Measurements from ENCODE around the gene TOMM20.
"Not testable (repeated sequence)": the region's sequence is repeated elsewhere in the genome, so short reads cannot be mapped to it uniquely, and the experiment has no call there.

Gene TOMM20

DNA sequence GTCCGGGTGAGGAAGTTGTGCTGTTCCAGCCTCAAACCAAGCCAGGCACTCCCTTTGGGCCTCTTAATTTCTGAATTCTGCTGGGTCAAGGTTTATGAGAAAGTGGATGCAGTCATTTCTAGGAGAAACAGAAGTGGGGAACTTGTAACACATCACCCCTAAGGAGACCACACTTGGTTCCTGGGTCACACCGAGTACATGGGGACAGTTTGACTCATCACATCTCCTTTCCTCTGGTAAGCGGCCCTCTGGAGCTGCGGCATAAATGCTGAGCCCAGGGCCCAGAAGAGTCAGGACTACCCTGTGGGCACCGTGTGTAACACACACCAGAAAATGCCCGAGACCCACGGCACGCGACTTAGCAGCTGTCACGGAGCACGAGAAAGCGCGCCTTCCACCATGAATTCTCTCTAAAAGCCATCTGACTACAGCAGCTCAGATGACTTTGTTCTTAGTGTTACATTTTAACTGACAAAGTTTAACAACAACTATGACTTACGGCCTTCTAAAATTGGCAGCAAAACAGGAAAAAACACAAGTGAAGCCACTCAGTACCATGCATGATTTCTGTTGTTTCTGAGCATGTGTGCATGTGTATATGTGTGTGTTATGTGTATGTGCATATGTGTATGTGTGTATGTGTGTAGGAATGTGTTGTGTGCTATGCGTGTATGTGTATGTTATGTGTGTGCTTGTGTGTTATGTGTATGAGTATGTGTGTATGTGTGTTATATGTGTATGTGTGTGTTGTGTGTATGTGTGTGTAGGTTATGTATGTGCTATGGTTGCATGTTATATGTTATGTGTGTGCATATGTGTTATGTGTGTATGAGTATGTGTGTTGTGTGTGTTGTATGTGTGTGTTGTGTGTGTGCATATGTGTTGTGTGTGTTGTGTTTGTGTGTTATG lies 50.8 kb downstream of the TOMM20 start:
- DNase-seq, result no peak

DNA sequence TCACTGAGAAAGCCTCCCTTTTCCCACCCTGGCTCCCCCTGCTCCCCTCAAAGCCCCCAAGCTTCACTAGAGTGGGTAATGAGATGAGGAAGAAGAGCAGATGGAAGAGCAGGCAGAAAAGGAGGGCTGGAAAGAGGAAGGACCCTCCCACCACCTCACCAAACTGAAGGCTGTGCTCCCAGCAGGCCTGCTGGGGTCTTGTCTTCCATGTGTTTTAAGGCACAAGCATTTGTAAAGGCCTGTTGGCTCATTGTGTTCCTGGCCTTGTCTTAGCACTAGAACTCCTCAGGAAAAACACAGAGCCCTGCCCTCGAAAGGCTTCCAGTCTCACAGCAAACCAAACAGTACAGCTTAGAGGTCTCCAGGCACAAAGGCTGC lies 51.5 kb downstream of the TOMM20 start:
- no peak for DNase-seq

DNA sequence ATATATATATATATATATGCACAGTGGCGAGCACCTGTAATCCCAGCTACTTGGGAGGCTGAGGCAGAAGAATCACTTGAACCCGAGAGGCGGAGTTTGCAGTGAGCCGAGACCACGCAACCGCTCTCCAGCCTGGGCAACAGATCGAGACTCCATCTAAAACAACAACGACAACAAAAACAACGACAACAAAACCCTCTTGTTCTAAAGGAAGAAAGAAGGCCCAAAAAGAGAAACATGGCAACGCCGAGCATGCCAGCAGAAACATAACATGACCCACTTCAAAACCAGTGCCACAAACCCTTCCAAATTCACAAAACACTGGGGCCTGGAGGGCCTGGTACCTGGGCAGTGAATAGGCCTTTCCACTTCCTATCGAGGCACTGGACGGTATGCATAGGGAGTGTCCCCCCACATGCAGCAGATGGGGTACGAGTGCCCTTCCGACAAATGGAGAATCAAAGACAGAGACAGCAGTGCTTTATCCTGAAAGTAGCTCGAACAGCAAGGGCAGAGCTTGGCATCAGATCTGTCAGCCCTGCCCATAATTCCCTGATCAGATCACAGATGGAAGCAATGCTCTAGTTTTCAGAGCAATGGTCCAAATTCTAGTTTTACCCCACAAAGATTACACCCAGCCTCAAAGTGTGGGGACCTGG lies 52.0 kb downstream of the TOMM20 start:
- no peak for DNase-seq

DNA sequence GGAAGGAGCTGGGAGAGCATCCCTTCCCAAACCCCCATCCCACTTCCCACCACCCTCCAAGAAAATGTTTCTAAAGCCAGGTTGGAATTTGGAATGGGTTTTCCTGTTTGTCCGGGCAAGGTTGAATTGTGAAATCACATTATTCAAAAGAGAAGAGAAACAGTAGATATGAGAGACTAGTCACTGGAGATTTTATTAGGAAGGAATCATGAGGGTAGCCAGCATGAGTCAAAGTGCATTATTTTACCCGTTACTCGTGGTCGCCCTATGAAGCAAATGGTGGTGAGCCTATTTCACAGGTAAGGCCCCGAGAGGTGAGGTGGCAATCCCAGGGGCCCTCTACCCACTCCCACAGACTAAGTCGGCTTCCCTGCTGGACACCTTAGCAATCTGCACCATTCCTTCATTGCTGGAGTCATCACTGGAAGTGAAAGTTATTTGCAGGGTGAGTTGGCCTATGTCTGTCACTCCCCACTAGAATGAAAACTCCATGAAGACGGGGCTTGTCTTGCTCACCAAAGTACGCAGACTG lies 52.8 kb downstream of the TOMM20 start:
- no peak for DNase-seq

DNA sequence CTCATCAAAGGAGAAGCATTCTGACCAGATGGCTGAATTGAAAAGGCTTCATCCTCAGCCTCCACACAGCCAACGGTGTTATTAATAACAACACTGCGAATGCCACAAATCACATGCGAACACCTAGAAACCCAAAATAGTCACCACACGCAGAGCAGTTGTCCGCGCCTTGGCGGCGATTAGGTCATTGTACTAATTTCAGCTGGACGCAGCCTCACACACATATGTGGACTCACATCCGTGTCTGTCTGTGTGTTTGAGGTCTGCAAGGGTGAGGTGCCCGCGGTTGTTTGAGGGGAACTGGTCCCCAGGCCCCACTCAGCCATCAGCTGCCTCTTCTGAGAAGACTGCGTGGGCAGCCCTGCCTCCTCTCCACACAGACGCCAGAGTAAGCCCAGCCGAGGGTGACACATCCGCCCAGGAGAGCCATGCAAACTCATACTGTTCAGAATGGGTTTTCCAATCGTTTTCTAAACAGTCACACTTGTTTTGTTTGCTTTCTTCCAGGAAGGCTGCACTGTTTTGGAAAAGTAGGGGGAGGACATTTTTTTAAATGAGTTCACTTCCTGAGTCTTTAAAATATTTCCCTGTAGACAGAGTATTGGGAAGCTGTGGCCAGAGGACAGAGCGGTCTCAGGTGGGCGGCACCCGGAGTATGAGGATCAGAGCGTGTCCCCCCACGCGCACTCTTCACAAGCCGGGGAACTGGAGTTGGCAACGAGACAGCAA lies 53.4 kb downstream of the TOMM20 start:
- DNase-seq, result no peak

DNA sequence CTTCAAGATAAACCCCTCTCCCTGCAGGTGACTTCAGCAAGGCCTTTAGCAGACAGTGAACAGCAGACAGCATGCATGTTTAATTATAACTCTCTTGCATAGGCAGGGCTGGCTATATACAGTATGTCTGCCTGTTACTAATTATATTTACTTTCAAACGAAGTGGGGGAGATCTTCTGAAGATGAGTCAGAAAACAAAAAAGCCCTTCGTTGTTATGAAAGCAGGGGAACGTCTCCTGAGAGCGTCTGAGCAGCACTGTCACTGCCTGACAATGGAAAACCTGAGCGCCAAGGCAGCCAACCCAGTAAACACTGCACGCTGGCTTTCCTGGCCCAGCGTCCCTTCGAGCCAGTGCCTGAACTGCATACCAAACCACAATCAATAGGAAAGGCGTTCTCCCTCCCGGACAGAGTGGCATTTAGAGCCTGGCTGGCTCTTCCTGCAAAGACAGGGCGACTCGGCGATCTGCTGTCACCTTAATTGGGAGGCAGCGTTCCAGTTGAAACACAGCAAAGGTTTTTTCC lies 54.1 kb downstream of the TOMM20 start:
- peak; percentile 75 for DNase-seq

DNA sequence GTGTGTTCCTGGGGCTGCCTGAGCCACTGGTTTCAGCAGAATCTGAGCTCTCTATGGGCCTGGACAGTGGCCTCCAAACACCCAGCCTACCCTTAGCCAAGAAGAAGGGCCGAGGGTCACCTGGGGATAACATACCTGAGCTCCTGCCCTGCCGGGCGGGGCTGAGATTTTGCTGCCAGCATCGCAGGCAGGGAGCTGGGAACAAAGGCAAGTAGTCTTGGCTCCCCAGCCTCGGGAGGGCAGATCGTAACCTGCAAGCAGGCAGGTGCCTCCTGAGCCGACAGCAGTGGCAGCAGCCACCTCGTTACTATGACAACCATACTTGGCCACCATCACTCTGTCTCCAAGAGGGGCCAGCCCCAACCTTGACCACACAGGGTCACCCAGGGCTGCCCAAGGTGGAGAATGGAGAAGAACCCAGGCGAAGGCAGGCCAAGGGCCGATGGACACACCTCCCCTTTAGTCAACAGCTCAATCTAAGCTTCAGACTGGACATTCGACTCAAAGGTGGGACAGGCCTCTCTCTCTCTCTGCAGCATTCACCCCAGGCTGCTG lies 54.6 kb downstream of the TOMM20 start:
- no peak for DNase-seq

DNA sequence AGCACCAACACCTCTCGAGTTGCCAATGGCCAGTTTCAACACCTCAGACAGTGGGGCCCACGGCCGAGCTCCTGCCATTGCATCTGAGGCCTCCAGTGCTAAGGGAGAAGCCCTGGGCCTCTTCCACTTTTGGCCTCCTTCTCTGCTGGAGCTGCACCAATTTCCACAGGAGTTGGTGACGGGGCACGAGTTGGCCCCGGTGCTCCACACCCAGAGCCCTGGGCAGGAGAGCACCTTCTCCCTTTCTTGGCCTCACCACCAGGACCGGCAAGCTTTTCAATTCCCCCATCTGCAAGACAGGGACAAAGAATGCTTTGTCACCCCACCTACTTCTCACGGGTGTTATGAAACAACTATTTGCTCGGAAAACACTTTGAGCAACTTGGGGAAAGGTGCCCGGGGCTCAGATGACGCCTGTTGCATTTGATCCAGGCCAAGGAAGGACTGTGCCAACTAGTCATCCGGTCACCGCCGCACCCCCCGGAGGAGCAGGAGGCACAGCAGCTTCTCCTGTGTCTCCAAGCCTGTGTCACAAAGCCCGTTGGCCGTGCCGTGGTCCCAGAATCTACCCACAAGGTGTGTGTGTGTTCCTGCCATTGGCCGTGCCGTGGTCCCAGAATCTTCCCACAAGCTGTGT lies 55.2 kb downstream of the TOMM20 start:
- DNase-seq, result no peak

DNA sequence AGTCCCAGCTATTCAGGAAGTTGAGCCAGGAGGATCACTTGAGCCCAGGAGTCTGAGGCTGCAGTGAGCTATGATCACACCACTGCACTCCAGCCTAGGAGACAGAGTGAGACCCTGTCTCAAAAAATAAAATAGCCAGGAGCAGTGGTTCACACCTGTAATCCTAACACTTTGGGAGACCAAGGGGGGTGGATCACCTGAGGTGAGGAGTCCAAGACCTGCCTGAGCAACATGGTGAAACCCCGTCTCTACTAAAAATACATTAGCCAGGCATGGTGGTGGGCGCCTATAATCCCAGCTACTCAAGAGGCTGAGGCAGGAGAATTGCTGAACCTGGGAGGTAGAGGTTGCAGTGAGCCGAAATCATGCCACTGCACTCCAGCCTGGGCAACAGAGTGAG lies 56.1 kb downstream of the TOMM20 start:
- DNase-seq, result not testable (repeated sequence)

DNA sequence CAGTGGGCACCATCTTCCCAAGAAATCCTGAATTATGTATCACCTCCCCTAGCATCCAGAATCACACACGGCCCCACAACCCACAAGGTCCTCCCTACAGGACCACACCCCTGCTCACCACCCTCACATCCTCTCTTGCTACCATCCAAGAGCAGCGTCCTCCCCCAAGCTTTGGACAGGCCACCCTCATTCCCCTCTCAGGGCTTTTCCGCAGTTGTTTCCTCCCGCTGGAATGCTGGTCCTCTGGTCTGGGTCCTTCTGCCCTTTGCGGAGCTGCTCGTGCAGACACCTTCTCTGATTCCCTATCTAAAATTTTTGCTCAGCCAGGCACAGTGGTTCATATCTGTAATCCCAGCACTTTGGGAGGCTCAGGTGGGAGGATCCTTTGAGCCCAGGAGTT lies 56.5 kb downstream of the TOMM20 start:
- DNase-seq, result no peak

DNA sequence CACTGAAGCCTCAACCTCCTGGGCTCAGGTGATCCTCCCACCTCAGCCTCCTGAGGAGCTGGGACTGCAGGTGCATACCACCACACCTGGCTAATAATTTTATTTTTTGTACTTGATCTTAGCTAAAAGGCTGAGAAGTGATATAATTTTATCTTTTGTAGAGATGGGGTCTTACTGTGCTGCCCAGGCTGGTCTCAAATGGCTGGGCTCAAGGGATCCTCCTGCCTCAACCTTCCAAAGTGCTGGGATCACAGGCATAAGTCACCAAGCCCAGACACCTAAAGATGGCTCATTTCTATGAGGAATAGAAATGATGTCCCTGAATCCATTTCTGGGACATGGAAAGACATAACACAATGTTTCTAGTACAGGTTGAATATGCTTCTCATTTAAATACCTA lies 57.8 kb downstream of the TOMM20 start:
- DNase-seq, result no peak

DNA sequence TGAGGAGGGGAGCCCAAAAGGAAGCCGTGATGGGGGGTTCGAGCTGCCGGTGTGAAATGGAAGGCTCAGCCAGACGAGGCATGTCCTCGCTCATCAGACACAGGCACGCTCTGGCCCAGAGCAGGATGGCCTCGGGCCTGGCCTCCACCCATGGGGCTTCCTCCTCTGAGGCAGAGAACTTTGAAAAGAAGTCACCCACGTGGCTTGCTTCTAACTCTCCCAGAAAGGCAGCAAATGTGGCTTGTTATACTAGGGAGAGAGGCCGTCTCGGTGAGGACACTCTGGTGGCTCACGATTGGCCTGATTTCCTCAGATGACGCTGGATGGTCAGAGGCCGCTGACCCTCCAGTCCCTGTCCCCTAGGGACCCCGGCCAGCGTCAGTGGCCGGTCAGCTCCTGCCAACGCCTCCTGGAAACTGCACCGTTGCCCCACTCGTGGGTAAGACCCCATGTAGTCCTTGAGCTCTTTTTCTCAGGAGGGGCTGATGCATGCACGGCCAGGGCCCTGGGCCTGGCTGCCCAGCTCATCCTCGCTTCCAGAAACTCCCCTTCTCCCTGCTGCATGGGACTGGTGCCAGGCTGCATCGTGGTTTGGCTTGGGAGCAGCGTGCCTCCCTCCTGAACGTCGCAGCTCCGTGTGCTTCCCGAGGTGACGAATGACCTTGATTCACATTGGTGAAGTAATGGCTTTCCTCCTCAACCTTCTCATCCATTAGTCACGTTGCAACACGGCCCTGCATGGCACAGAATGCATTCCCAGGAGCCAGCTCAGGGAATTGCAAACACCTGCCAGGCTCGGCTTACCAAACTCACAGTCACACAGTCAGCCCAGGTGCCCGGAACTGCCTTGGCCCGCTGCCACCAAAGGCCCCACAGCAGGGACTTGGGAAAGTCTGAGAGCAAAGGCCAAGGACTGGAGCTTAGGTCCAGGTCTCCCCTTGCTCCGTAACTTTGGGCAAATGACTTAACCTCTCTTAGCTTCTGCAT lies 58.8 kb downstream of the TOMM20 start:
- no peak for DNase-seq

DNA sequence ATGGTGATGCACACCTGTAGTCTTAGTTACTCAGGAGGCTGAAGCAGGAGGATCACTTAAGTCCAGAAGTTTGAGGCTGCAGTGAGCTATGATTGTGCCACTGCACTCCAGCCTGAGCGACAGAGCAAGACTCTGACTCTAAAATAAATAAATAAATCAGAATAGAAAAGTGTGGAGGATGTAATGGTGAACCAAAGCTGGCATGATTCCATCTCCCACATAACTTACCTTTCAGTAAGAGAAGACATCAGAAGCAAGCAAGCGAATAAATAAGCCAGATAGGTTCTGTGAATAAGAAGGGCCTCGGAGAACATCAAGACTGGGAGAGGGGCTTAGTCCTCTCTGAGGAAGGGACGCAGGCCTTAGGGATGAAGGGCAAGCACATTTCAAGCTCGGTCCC lies 59.5 kb downstream of the TOMM20 start:
- no peak for DNase-seq

DNA sequence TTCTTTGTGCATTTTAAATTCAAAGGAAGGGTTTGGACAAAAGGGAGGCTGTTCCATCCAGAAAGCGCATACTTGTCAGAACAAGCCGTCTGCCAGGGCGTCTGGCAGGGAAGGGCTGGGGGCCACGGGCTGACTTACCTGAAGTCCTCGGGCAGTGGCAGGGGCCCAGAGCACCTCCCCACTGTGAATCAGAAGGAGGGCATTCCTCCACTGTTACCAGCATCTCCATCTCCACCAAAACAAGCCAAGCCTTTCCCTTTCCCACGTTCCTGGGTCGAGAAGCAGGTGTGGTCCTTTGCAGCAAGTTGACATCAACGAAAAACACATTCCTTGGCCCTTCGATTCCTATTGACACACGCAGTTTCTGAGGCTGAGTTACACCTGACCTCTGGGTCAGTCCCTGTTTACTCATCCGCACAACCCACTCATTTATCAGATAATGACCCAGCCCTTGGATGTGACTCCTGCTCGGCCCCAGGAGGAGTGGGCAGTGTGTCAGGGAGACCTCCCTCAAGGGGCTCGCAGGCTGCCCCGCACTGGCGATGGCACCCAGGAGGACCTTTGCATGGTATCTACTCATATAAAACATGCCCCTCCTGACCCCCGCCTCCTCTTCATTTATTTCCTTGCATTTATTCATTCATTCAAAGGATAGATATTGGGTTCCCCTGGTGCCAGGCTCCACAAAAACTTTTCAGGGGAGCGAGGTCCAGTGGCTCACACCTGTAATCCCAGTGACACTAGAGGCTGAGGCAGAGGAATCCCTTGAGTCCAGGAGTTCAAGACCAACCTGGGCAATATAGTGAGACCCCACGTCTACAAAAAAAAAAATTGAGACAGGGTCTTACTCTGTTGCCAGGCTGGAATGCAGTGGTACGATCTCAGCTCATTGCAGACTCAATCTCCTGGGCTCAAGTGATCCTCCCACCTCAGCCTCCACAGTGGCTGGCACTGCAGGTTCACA lies 60.2 kb downstream of the TOMM20 start:
- DNase-seq, result no peak

DNA sequence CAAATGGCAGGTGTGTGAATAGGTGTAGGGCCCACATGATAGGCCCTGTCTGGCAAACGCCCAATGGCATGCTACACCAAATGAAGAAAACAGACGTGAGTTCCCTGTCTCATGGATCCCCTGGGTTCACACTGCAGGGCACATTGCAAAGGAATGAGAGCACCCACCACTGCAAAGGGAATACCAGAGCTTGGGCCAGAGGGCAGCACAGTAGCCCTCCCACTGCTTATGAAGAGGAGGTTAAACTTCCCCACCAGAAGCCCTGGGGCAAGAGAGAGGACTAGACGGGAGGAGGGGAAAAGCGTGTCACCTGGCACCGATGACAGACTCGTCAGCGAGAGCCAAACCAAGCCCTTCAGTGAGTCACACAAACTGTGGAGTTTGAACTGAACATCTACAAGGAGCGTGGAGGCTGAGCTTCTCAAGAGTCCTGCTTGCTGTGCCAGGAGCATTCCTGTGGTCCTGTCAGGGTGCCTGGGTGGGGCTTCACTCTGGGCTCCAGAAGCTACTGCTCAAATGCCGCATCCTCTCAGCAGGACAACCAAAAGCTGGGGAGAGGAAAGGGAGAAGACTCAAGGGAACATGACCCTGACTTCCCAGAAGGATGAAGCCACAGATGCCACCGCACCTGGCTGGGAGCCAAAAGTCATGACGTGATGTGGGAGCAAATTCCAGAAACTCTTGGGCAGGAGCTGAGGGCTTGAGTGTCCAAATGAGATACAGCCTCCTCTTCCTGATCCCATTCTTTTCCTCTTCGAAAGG lies 61.1 kb downstream of the TOMM20 start:
- no peak for DNase-seq

DNA sequence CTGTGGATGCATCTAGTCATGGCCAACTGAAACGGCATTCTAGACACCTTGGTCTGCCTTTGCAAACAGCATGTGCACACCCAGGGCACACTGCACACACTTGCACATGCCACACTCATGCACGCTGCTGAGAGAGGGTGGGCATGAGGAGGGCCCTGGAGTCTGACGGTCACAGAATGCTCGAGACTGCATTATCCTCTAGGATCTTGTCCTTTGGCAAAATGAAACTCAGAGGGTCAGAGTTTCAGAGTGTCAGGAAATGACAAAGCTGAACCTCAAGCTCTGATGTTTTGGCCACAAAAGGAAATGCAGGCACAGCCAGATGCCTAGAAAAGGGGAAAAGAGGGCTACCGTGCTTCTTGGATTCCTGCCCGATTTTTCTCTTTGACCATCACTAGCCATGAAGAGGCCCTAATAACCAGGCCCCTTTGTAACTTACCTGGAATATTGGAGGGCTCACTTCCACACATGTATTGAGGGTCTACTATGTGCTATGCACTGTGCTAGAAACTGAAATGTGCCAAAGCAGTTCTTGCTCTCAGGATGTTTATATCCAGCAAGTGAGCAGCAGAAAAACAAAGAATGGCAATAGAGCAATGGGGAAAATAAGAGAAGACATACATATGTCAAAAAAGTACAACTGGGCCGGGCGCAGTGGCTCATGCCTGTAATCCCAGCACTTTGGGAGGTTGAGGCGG lies 65.4 kb downstream of the TOMM20 start:
- DNase-seq, result no peak

DNA sequence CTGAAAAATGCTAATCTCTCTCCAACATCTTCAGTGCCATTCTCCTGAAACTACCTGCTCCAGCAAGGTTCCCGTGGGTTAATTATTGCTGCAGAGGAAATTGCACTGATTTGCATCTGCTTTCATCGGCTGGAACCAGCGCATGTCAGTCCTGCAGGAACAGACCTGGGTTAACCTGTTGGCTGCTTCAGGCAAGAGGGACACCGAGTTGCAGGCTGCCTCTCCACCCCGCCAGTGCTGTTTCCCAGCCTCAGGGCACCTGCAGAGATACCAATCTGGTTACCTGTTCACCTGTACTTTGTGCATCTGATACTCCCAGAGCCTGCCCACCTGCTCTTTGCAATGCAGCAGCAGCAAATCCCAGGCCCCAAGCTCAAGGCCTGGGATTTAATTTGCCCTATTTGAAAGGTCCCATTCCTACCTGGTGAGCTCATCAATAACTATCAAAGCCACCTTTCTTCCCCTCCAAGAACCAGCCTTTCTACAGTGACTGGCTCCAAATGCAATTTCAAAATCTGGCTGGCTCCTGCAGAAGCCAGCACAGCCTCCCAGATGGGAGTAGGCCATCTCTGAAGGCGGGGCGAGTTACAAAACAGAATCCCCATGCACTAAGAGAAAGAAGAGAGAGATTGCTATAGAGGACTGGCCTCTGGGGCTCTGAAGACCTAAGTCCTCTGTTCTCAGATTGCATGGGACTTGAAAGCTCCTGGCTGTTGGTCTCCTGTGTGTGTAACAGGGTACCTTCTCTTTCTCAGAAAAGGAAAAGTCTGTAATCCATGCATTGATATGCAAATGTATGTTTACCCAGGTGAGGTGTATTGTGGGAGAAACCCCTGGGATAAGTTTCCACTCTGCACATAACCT lies 67.8 kb downstream of the TOMM20 start:
- no peak for DNase-seq

Measured in retina (tissue), 1 donor.